C4-2B (cell line): ENCODE data around the gene DHX32.

ENCODE experiments used
- ZFX ChIP-seq: fragments of 450-650 bp; IDR thresholded peaks from 2 replicates; pipeline ENCODE4 v1.6.1; 2017
- TF ChIP-seq, protein P1 (sequence below): fragments of 450-650 bp; conservative IDR thresholded peaks from 2 replicates; pipeline ENCODE4 v1.5.1; 2017; ENCODE audit warnings: mild to moderate bottlenecking

DNA sequence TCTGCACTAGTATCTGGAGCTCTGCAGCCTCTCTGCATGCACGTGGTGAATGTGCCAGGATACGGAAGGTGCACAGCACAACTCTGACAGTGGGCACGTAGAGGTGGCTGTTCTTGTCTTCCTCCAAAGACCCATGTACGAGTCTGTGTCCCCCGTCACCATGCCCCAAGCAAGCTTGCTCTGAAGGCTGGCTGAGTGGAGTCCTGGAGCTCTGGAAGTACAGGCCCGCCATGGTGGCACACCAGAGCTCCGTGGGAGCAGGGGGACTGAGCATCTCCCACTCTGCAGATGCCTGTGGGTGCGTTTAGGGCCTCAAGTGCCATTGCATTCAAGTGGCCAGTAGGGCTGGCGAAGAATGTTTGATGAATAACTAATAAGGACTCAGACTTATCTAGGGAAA lies 40.7 kb downstream of the DHX32 start:
- TF ChIP-seq, protein P1, sequence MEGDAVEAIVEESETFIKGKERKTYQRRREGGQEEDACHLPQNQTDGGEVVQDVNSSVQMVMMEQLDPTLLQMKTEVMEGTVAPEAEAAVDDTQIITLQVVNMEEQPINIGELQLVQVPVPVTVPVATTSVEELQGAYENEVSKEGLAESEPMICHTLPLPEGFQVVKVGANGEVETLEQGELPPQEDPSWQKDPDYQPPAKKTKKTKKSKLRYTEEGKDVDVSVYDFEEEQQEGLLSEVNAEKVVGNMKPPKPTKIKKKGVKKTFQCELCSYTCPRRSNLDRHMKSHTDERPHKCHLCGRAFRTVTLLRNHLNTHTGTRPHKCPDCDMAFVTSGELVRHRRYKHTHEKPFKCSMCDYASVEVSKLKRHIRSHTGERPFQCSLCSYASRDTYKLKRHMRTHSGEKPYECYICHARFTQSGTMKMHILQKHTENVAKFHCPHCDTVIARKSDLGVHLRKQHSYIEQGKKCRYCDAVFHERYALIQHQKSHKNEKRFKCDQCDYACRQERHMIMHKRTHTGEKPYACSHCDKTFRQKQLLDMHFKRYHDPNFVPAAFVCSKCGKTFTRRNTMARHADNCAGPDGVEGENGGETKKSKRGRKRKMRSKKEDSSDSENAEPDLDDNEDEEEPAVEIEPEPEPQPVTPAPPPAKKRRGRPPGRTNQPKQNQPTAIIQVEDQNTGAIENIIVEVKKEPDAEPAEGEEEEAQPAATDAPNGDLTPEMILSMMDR = no peak
- TF ChIP-seq ZFX = no peak
